Smooth muscle cell (in vitro differentiated cells): ENCODE measurements around the gene MARCHF9. TPM values are rescaled to one million over a fixed set of nuclear protein-coding genes. Genes with fewer than 3 reads are reported as not detected.

ENCODE experiments used
- DNase-seq: peaks from one replicate; lab custom pipeline; 2025; ENCODE audit not compliant: unreplicated experiment; lab: John Stamatoyannopoulos, UW
- H2AFZ ChIP-seq: fragments of 200-600 bp; sonication (generic); 2 replicates; pipeline ENCODE4 v1.6.0; 2016; ENCODE audit warnings: antibody characterized with exemption, low read depth, mild to moderate bottlenecking
- H3F3A ChIP-seq: fragments of 200-600 bp; sonication (generic); 2 replicates; pipeline ENCODE4 v1.6.0; 2017; ENCODE audit warnings: antibody characterized with exemption, low read depth
- H3K27ac ChIP-seq: fragments of 200-600 bp; sonication (generic); 2 replicates; pipeline ENCODE4 v1.5.1; 2016; ENCODE audit warnings: low read depth, mild to moderate bottlenecking
- H3K27me3 ChIP-seq: fragments of 200-600 bp; sonication (generic); 2 replicates; pipeline ENCODE4 v1.6.1; 2016; ENCODE audit warnings: low read depth, mild to moderate bottlenecking
- H3K36me3 ChIP-seq: fragments of 200-600 bp; sonication (generic); 2 replicates; pipeline ENCODE4 v1.5.1; 2016; ENCODE audit warnings: low read depth
- H3K4me1 ChIP-seq: fragments of 200-600 bp; sonication (generic); 2 replicates; pipeline ENCODE4 v1.5.1; 2016; ENCODE audit warnings: low read depth
- H3K4me2 ChIP-seq: fragments of 200-600 bp; sonication (generic); 2 replicates; pipeline ENCODE4 v1.6.0; 2016; ENCODE audit warnings: mild to moderate bottlenecking
- H3K4me3 ChIP-seq: fragments of 200-600 bp; sonication (generic); 2 replicates; pipeline ENCODE4 v1.5.1; 2016; ENCODE audit warnings: mild to moderate bottlenecking
- H3K79me2 ChIP-seq: fragments of 200-600 bp; sonication (generic); 2 replicates; pipeline ENCODE4 v1.6.0; 2016; ENCODE audit warnings: low read depth, mild to moderate bottlenecking
- H3K9ac ChIP-seq: fragments of 200-600 bp; sonication (generic); 2 replicates; pipeline ENCODE4 v1.6.0; 2016; ENCODE audit warnings: low read depth
- H3K9me3 ChIP-seq: fragments of 200-600 bp; sonication (generic); replicated peaks from 2 replicates; pipeline ENCODE4 v1.5.1; 2016; ENCODE audit warnings: low read depth
- H4K20me1 ChIP-seq: fragments of 200-600 bp; sonication (generic); 2 replicates; pipeline ENCODE4 v1.6.0; 2016; ENCODE audit warnings: low read depth
- WGBS: methylation state at CpG from one replicate; pipeline ENCODE4 v1.1.7; 2016; ENCODE audit warnings: low lambda C conversion rate; 5-methylcytosine and 5-hydroxymethylcytosine counted together
- polyA plus RNA-seq: library from polyadenylated mRNA; unstranded; fragments of >200 nt; fragmentation: Nextera tagmentation; extraction: Ambion mirVana; gene quantifications from 2 replicates; pipeline ENCODE4 v1.2.1, GENCODE V29; 2016
- total RNA-seq: library from RNA; depleted of rRNA; stranded (reverse); fragments of >200 nt; gene quantifications from 2 replicates; pipeline ENCODE4 v1.2.3, GENCODE V29; 2014
- TF ChIP-seq, protein P1 (sequence below): fragments of 200-600 bp; sonication (generic); IDR thresholded peaks from 2 replicates; pipeline ENCODE4 v1.5.1; 2017; ENCODE audit warnings: borderline replicate concordance, mild to moderate bottlenecking, antibody characterized with exemption; ENCODE audit not compliant: insufficient read depth, poor library complexity, severe bottlenecking

MARCHF9 gene
- total and polyA plus RNA-seq, 2 experiments from 2014 or later, result 3.7 to 8.6 TPM

DNA sequence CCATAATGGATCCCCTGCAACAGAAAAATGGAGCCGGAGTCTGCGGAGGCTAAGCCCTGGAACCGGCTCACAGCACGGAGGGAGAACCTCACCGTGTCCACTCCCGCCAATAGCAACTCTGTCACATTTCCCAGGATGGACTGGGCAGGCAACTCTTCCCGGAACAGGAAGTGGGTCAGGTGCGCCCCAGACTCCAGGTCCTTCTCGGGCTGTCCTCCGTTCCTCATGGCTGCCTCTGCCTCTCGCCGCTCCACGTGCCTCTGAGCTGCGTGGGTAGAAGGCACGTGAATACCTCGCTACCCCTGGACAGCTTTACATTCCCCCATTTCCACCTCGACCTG is 9.7 kb downstream of the MARCHF9 start:
- H3K36me3 ChIP-seq, result no peaks in the 10 kb centered on the region
- no peaks in the 10 kb centered on the region for H3K79me2 ChIP-seq
- H3K9me3 ChIP-seq, result no peaks in the 10 kb centered on the region
- DNase-seq, result no peak
- peak overlapping the region; percentile 44 for H3K4me3 ChIP-seq
- H3K27me3 ChIP-seq, result peaks cover 72% of the 10 kb centered on the region
- peaks cover 26% of the 10 kb centered on the region for H3K4me1 ChIP-seq
- H3K9ac ChIP-seq, result no peak overlapping the region
- H4K20me1 ChIP-seq, result peaks cover 10% of the 10 kb centered on the region
- WGBS, result 21% methylated on average over 17 of the region's 17 CpGs
- H3F3A ChIP-seq, result no peaks in the 10 kb centered on the region
- no peak overlapping the region for H2AFZ ChIP-seq
- no peak overlapping the region for H3K27ac ChIP-seq
- peak overlapping the region; percentile 84 for H3K4me2 ChIP-seq
- TF ChIP-seq, protein P1, sequence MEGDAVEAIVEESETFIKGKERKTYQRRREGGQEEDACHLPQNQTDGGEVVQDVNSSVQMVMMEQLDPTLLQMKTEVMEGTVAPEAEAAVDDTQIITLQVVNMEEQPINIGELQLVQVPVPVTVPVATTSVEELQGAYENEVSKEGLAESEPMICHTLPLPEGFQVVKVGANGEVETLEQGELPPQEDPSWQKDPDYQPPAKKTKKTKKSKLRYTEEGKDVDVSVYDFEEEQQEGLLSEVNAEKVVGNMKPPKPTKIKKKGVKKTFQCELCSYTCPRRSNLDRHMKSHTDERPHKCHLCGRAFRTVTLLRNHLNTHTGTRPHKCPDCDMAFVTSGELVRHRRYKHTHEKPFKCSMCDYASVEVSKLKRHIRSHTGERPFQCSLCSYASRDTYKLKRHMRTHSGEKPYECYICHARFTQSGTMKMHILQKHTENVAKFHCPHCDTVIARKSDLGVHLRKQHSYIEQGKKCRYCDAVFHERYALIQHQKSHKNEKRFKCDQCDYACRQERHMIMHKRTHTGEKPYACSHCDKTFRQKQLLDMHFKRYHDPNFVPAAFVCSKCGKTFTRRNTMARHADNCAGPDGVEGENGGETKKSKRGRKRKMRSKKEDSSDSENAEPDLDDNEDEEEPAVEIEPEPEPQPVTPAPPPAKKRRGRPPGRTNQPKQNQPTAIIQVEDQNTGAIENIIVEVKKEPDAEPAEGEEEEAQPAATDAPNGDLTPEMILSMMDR, result no peak

GRCh38 chr12:57765003-57765697 is 10.2 kb downstream of the MARCHF9 start:
- TF ChIP-seq, protein P1, result peak; percentile 15
- H4K20me1 ChIP-seq, result peaks cover 4% of the 10 kb centered on the region
- H2AFZ ChIP-seq, result no peak overlapping the region
- no peaks in the 10 kb centered on the region for H3F3A ChIP-seq
- H3K4me3 ChIP-seq, result peak overlapping the region; percentile 44
- WGBS, result 3% methylated on average over 57 of the region's 60 CpGs
- no peaks in the 10 kb centered on the region for H3K79me2 ChIP-seq
- H3K9ac ChIP-seq, result no peak overlapping the region
- H3K4me1 ChIP-seq, result peaks cover 26% of the 10 kb centered on the region
- no peak for DNase-seq
- no peak overlapping the region for H3K27ac ChIP-seq
- no peaks in the 10 kb centered on the region for H3K9me3 ChIP-seq
- H3K36me3 ChIP-seq, result no peaks in the 10 kb centered on the region
- peaks cover 72% of the 10 kb centered on the region for H3K27me3 ChIP-seq
- H3K4me2 ChIP-seq, result peak overlapping the region; percentile 84

DNA sequence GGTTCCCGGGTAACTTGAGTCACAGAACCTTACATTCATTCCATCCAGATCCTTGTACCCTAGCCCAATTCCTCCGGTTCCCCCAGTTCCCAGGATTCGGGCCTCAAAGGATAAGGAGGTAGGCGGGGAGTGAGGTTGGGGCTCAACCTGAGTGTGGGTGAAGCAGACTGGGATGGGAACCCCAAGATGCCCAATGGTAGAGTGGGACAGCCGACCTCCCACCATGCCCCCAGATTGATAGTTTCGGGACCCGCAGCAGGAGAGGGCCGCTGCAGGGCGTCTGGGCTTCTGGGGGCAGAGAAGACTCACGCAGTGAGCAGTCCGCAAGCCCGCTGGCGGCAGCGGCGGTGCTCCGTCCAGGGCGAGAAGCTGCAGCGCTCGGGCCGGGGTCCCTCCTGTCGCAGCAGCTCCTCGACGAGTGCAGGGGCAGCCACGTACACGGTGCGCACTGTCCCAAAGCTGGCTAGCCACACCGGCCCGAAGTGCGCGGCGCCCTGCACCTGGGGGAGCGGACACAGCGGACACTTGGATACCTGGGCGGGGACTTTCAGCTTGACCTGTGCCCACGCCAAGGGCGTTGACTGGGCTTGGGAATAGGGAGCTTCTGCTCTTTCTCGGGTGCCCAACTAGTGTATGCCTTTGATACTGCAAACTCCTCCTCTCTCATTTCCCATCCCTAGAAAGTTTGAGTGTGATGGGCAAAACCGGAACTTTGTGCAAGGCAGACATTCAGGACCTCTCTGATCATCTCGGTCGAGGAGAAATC is 11.0 kb downstream of the MARCHF9 start:
- Histone ChIP-seq H3F3A (no peaks in the 10 kb centered on the region), H2AFZ (no peak overlapping the region), H3K4me3 (peak overlapping the region; percentile 44), H3K4me2 (peak overlapping the region; percentile 84), H3K79me2 (no peaks in the 10 kb centered on the region), H3K27me3 (peaks cover 72% of the 10 kb centered on the region), H3K4me1 (peaks cover 26% of the 10 kb centered on the region), H3K9me3 (no peaks in the 10 kb centered on the region), H3K9ac (no peak overlapping the region), H3K27ac (no peak overlapping the region), H3K36me3 (no peaks in the 10 kb centered on the region), H4K20me1 (no peaks in the 10 kb centered on the region)
- TF ChIP-seq, protein P1, result no peak
- no peak for DNase-seq
- WGBS, result 9% methylated on average over 37 of the region's 40 CpGs
